ENCODE data around the gene TENT4B.

DNA sequence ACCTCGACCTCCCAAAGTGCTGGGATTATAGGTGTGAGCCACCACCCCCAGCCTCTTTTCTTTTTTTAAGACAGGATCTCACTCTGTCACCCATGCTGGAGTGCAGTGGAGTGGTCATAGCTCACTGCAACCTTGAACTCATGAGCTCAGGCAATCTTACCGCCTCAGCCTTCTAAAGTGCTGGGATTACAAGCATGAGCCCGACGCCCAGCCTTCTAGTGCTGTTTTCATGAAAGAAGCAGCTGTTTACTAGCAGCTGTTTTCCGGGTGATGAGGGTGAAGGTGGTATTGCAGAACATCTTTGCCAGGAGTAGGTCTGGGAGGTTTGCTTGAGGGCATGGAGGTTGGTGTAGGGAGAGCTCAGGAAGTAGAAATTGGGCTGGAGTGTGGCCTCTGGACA, 115.2 kb downstream of the TENT4B start:
- TF ChIP-seq, protein P1, sequence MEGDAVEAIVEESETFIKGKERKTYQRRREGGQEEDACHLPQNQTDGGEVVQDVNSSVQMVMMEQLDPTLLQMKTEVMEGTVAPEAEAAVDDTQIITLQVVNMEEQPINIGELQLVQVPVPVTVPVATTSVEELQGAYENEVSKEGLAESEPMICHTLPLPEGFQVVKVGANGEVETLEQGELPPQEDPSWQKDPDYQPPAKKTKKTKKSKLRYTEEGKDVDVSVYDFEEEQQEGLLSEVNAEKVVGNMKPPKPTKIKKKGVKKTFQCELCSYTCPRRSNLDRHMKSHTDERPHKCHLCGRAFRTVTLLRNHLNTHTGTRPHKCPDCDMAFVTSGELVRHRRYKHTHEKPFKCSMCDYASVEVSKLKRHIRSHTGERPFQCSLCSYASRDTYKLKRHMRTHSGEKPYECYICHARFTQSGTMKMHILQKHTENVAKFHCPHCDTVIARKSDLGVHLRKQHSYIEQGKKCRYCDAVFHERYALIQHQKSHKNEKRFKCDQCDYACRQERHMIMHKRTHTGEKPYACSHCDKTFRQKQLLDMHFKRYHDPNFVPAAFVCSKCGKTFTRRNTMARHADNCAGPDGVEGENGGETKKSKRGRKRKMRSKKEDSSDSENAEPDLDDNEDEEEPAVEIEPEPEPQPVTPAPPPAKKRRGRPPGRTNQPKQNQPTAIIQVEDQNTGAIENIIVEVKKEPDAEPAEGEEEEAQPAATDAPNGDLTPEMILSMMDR (IDR thresholded peaks at IDR 0.05) = no peak
- no peak for TF ChIP-seq ZFX (IDR thresholded peaks at IDR 0.05; ENCODE audit: borderline replicate concordance)
